DND-41 (cell line): ENCODE measurements around the gene F10.

ENCODE experiments used
- ATAC-seq: fragments of 200-7000 bp; cut with Tn5 transposase; 3 replicates; pipeline ENCODE4 v1.9.1; 2021; ENCODE audit warnings: low read depth; ENCODE audit not compliant: insufficient read depth
- DNase-seq: peaks from one replicate; pipeline ENCODE4 v3.0.0-alpha.2; 2020
- H2AFZ ChIP-seq: 2 replicates; pipeline ENCODE4 v1.6.0; 2012; ENCODE audit warnings: low read depth, low read length
- H3K27ac ChIP-seq: 2 replicates; pipeline ENCODE4 v1.5.1; 2012; ENCODE audit warnings: low read length, inconsistent platforms
- H3K27me3 ChIP-seq: fragments of 200-600 bp; sonication (generic); 2 replicates; pipeline ENCODE4 v1.6.0; 2012; ENCODE audit warnings: low read length, mild to moderate bottlenecking, inconsistent platforms; ENCODE audit not compliant: insufficient read depth, poor library complexity
- H3K36me3 ChIP-seq: 2 replicates; pipeline ENCODE4 v1.5.1; 2012; ENCODE audit warnings: low read length, inconsistent platforms; ENCODE audit not compliant: insufficient read depth
- H3K4me1 ChIP-seq: 2 replicates; pipeline ENCODE4 v1.5.1; 2012; ENCODE audit warnings: mild to moderate bottlenecking, low read length; ENCODE audit not compliant: insufficient read depth
- H3K4me2 ChIP-seq: 2 replicates; pipeline ENCODE4 v1.6.0; 2012; ENCODE audit warnings: mild to moderate bottlenecking, moderate library complexity, low read length, inconsistent platforms; ENCODE audit not compliant: insufficient read depth
- H3K4me3 ChIP-seq, 2 experiments: fragments of 200-600 bp in 1 of 2; shearing (Covaris generic) in 1 of 2; 2 replicates each; pipeline ENCODE4 v1.5.1; 2012 to 2016; ENCODE audit warnings: inconsistent platforms in 2 of 2, low read length in 2 of 2, mild to moderate bottlenecking in 2 of 2, low read depth in 1 of 2, moderate library complexity in 1 of 2
- H3K79me2 ChIP-seq: 2 replicates; pipeline ENCODE4 v1.6.0; 2012; ENCODE audit warnings: low read length, inconsistent platforms; ENCODE audit not compliant: insufficient read depth
- H3K9ac ChIP-seq: 2 replicates; pipeline ENCODE4 v1.6.0; 2012; ENCODE audit warnings: low read depth, mild to moderate bottlenecking, inconsistent platforms, low read length, moderate library complexity
- H3K9me3 ChIP-seq: 2 replicates; pipeline ENCODE4 v1.5.1; 2012; ENCODE audit warnings: low read length, moderate library complexity, mild to moderate bottlenecking, inconsistent platforms; ENCODE audit not compliant: insufficient read depth, severe bottlenecking
- H4K20me1 ChIP-seq: 2 replicates; pipeline ENCODE4 v1.6.0; 2012; ENCODE audit warnings: low read length; ENCODE audit not compliant: insufficient read depth
- EZH2 ChIP-seq: IDR thresholded peaks from 3 replicates; pipeline ENCODE4 v1.6.1; 2012; ENCODE audit warnings: borderline replicate concordance, low read depth, mild to moderate bottlenecking, moderate library complexity, low read length, inconsistent platforms; ENCODE audit not compliant: severe bottlenecking
- TF ChIP-seq, protein P1 (sequence below): IDR thresholded peaks from 2 replicates; pipeline ENCODE4 v1.5.1; 2012; ENCODE audit warnings: borderline replicate concordance, low read length, moderate library complexity, mild to moderate bottlenecking; ENCODE audit not compliant: poor library complexity, severe bottlenecking; ENCODE audit errors: extremely low read depth

Gene F10

DNA sequence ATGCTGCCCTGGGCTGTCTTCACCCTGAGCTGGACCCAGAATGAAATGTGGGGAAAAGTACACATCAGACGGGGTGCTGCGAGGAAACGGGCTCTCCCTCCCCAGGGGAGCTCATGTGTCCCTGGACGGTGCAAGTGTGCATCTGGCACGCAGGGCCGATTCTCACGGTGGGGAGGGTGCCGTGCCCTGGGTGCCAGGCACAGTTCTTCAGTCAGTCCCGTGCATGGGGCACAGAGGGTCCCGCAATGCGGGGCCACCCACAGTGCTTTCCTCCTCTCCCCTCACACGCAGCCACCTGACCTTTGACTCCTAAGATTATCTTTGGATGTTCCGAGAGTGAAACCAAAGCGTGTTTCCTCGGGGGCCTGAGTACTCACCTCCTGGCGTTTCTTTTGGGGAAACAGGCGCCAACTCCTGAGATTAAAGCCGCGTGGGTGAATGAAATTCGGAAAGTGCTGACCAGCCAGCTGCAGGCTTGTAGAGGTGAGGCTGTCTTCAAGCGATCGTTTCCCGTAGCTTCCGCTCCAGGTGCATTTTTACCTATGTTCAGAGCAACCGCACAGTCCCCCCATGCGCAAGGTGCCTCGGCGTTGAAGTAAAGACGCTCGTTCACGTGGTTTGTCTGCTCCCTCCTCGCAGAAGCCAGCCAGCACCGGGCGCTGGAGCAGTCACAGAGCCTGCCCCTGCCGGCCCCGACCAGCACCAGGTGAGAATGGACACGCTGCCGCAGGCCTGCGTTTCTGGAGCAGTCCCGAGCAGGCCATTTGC, 34.5 kb upstream of the F10 start:
- Histone ChIP-seq H3K36me3 (no peaks in the 10 kb centered on the region), H3K9me3 (peaks cover 9% of the 10 kb centered on the region), H2AFZ (no peak overlapping the region), H3K9ac (no peak overlapping the region), H3K27ac (no peak overlapping the region), H4K20me1 (no peaks in the 10 kb centered on the region; the same call in none of the 2 replicates), H3K4me3 (no peak overlapping the region), H3K4me2 (no peak overlapping the region), H3K27me3 (no peaks in the 10 kb centered on the region), H3K4me1 (no peaks in the 10 kb centered on the region), H3K79me2 (no peaks in the 10 kb centered on the region)
- ATAC-seq (no peak), DNase-seq (no peak)
- TF ChIP-seq, protein P1, sequence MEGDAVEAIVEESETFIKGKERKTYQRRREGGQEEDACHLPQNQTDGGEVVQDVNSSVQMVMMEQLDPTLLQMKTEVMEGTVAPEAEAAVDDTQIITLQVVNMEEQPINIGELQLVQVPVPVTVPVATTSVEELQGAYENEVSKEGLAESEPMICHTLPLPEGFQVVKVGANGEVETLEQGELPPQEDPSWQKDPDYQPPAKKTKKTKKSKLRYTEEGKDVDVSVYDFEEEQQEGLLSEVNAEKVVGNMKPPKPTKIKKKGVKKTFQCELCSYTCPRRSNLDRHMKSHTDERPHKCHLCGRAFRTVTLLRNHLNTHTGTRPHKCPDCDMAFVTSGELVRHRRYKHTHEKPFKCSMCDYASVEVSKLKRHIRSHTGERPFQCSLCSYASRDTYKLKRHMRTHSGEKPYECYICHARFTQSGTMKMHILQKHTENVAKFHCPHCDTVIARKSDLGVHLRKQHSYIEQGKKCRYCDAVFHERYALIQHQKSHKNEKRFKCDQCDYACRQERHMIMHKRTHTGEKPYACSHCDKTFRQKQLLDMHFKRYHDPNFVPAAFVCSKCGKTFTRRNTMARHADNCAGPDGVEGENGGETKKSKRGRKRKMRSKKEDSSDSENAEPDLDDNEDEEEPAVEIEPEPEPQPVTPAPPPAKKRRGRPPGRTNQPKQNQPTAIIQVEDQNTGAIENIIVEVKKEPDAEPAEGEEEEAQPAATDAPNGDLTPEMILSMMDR = no peak
- no peak for TF ChIP-seq EZH2

DNA sequence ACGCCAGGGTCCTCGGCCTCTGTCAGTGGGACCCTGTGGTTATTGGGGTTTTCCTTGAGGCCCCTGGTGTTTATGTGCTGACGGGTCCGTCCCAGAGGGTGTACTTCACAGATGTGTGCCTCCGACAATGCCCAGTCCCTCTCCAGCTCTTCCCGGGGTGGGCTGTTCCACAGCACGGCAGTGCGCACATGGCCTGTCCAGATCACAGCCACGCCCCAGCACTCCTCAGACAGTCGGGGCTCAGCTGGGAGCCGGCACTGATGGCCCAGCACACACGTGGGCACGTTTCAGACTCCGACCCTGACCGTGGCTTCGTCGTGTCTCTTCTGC, 33.9 kb upstream of the F10 start:
- DNase-seq (no peak), ATAC-seq (no peak)
- no peak overlapping the region for H3K4me3 ChIP-seq
- no peaks in the 10 kb centered on the region; the same call in none of the 2 replicates for H4K20me1 ChIP-seq
- no peaks in the 10 kb centered on the region for H3K36me3 ChIP-seq
- no peak for TF ChIP-seq EZH2
- TF ChIP-seq, protein P1 = no peak
- H3K27ac ChIP-seq = no peak overlapping the region
- H3K4me1 ChIP-seq = no peaks in the 10 kb centered on the region
- H2AFZ ChIP-seq = no peak overlapping the region
- no peaks in the 10 kb centered on the region for H3K79me2 ChIP-seq
- peaks cover 9% of the 10 kb centered on the region for H3K9me3 ChIP-seq
- no peaks in the 10 kb centered on the region for H3K27me3 ChIP-seq
- no peak overlapping the region for H3K4me2 ChIP-seq
- no peak overlapping the region for H3K9ac ChIP-seq

DNA sequence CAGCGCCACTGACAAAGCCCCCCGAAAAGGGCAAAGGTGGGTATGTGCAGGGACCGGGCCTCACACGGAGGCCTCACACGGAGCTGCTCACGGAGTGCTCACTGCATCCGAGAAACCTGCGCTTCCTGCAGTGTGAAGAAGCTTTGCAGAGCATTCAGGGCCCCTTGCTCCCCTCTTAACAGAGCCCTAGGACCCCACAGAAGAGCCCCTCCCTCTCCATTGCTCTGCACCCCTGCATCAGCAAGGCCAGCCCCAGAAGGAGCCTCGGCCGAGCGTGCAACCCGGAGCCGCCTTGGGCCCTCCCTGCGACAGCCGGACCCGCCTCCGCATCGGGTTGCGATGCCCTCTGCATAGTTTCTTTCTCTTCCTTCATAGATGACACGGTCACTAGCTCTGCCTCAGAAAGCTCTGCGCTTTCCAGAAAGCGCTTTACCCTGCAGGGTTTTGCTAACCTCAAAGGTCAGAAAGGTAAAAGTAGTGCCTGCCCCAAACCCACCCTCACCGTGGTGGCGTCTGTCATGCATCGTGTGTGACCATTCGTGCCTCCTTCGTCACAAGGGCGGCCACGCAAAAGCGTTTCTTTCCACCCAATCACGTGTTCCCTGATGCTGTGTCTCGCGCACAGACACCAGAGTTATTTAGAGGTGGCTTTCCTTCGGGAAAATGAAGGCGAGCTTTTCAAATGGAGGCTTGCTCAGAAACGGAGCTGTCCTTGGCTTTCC, 32.7 kb upstream of the F10 start:
- Histone ChIP-seq H3K9me3 (peaks cover 6% of the 10 kb centered on the region), H3K4me3 (no peak overlapping the region), H3K27ac (no peak overlapping the region), H4K20me1 (peaks cover under 1% of the 10 kb centered on the region), H3K27me3 (no peaks in the 10 kb centered on the region), H3K9ac (no peak overlapping the region), H3K4me2 (no peak overlapping the region), H2AFZ (no peak overlapping the region), H3K79me2 (no peaks in the 10 kb centered on the region), H3K4me1 (no peaks in the 10 kb centered on the region), H3K36me3 (no peaks in the 10 kb centered on the region)
- TF ChIP-seq, protein P1 = no peak
- no peak for TF ChIP-seq EZH2
- DNase-seq = no peak
- ATAC-seq = no peak
